ENCODE results near the gene RAB10.

DNA sequence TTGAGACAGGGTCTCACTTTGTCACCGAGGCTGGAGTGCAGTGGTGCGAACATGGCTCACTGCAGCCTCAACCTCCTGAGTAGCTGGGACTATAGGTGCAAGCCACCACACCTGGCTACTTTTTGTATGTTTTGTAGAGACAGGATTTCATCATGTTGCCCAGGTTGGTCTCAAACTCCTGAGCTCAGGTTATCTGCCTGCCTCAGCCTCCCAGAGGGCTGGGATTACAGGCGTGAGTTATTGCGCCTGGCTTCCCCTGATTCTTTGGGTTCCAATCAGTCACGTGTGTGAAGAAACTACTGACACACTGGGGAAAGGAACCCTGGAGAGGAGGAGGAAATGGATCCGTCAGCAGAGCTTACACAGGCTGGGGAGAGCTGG is 22.3 kb upstream of the RAB10 start:
- TF ChIP-seq, protein P1, sequence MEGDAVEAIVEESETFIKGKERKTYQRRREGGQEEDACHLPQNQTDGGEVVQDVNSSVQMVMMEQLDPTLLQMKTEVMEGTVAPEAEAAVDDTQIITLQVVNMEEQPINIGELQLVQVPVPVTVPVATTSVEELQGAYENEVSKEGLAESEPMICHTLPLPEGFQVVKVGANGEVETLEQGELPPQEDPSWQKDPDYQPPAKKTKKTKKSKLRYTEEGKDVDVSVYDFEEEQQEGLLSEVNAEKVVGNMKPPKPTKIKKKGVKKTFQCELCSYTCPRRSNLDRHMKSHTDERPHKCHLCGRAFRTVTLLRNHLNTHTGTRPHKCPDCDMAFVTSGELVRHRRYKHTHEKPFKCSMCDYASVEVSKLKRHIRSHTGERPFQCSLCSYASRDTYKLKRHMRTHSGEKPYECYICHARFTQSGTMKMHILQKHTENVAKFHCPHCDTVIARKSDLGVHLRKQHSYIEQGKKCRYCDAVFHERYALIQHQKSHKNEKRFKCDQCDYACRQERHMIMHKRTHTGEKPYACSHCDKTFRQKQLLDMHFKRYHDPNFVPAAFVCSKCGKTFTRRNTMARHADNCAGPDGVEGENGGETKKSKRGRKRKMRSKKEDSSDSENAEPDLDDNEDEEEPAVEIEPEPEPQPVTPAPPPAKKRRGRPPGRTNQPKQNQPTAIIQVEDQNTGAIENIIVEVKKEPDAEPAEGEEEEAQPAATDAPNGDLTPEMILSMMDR (IDR thresholded peaks at IDR 0.05; ENCODE audit: low read depth, low read length) = no peak
- TF ChIP-seq EZH2phosphoT487 (IDR thresholded peaks at IDR 0.05; ENCODE audit: low read depth) = no peak
